HG02943 (cell line): ENCODE results near the gene RTL9.

ENCODE experiments used
- ATAC-seq: cut with Tn5 transposase; IDR thresholded peaks from one replicate; pipeline ENCODE4 v1.9.1; 2021; ENCODE audit warnings: mild to moderate bottlenecking, low read depth, moderate library complexity; ENCODE audit not compliant: unreplicated experiment

RTL9 gene

GRCh38 chrX:110341189-110342035, 17.2 kb upstream of the RTL9 start:
- no peak for ATAC-seq

- ATAC-seq: no peak
Observed at GRCh38 chrX:110346681-110347080, 12.0 kb upstream of the RTL9 start.

DNA sequence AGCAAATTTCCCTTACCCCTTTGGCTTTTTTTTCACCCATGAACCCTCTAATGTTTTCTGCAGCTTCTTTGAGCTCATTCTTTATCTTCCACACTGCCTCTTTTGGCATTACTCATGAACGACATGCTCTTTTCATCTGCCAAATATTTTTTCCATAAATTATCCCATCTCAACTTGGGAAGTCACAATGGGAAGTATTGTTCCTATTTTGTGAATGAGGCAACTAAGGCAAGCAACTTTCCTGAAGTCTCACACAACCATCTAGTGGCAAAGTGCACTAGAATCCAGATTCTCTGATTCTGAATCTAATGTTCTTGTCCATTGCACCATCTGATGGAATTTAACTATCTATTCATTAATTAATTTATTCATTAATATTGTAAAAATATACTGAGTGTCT, 625 bp downstream of the RTL9 start:
- no peak for ATAC-seq

DNA sequence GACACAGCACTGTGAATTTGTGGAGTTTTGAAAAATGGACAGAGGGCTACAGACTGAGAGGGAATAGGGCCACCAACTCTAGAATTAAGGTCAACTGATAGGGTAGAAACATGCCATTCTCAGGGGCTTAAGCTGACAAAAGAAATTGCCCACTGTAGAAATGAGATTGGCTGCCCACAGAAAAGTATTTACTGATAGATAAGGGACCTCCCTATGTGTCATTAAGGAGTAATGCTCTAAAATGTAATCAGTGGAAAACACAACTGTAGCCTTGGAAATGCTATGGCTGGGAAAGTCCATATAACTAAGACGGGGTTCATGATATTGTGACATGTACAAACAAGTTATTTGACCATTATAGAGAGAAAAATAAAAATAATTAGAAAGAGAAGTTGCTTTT, 4.6 kb downstream of the RTL9 start:
- no peak for ATAC-seq

DNA sequence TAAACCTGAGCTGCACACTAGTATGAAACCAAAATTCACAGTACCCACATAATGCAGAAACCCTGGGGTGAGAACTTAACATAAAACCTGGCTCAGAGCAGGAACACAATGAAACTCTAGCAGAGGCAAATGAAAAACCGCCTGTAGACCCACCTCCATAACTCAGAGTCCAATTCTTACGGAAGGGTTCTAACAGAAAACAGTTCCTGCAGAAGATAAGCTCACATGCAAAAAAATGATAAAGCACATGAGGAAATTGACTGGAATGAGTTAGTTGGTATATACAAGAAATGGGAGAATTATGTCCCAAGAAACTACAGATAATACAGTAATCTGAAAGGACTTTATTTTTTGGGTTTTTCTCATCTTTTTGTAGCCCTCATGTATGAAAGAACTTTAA, 14.7 kb downstream of the RTL9 start:
- ATAC-seq: no peak

GRCh38 chrX:110374559-110374958, 15.9 kb downstream of the RTL9 start:
- ATAC-seq: no peak

DNA sequence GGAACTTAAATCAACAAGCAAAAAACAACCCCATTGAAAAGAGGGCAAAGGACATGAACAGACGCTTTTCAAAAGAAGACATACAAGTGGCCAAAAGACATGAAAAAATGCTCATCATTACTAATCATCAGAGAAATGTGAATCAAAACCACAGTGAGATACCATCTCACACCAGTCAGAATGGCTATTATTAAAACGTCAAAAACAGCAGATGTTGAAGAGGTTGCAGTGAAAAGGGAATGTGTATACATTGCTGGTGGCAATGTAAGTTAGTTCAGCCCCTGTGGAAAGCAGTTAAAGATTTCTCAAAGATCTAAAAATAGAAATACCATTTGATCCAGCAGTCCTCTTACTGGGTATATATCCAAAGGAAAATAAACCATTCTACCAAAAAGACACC, 22.6 kb downstream of the RTL9 start:
- no peak for ATAC-seq

DNA sequence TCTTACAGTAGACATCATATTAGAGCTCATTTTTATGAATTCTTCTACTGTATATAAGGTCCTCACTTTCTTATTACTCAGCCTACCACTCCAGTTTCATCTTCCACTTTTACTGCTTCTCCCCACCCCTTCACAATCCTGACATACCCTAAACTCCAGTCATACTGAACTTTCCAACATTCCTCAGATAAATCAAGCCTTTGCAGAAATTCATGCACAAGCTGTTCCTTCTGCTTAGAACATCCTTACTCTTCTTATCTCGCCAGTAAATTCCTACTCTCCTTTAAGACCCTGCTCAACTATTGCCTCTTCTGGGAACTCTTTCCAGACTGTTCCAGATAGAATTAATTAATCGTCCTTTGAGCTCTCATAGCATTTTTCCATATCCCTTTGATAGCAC, 24.8 kb downstream of the RTL9 start:
- no peak for ATAC-seq

DNA sequence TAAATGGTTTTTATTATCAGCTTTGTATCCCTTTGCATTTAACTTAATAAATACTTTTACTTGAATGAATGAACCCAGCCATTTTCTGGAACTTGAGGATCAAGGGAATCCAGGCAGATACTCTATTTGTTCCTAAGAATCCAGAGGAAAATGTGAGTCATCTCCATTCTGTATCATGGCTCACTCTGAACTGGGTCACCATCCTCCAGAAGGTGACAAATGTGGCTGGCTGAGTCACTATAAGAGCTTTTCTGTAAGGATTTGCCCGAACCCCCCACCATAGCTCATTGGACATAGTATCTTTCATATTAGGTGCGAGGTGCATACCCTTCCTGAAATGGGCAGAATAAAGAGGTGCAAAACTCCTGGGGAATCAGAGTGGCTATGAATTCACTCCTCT, 25.8 kb downstream of the RTL9 start:
- ATAC-seq: no peak

GRCh38 chrX:110389570-110389969, 30.9 kb downstream of the RTL9 start:
- no peak for ATAC-seq

- no peak for ATAC-seq
Observed at GRCh38 chrX:110391086-110391485, 32.4 kb downstream of the RTL9 start.

DNA sequence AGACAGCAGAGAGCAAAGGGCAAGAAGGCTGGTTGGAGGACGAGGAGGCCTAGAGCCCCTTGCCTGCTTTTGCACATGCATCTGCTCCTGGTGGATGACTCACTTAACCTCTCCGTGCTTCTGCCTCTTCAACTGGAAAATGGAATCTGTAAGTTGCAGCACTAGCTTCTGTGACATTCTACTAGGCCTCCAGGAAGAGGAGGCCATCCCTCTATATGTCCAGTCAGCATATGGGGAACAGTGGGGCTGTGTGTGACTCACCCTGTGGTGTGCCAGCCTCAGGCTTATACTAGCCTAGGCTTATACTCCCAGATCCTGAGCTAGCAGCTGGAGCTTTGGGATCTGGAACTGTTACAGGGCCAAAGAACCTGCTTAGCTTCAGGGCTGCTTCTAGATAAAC, 36.0 kb downstream of the RTL9 start:
- ATAC-seq: no peak

- no peak for ATAC-seq
Observed at GRCh38 chrX:110395877-110396276, 37.2 kb downstream of the RTL9 start.

DNA sequence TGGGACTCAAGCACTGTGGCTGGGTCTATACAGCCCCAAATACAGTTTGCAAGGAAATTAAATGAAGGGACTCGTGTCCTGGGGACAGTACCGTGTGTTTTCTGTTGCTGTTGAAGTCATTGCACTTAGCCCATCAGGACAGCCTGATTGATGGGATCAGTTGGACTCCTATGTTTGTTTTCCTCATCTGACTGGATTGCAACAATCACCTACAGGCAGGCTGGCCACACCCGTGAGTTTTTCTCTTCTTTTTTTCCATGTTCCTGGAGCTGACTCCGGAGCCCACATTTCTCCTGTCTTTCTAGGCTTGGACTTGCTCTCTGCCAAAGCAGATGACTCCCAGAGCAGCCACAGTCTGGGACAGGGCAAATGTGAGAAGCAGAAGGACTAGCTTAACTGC, 38.1 kb downstream of the RTL9 start:
- no peak for ATAC-seq

DNA sequence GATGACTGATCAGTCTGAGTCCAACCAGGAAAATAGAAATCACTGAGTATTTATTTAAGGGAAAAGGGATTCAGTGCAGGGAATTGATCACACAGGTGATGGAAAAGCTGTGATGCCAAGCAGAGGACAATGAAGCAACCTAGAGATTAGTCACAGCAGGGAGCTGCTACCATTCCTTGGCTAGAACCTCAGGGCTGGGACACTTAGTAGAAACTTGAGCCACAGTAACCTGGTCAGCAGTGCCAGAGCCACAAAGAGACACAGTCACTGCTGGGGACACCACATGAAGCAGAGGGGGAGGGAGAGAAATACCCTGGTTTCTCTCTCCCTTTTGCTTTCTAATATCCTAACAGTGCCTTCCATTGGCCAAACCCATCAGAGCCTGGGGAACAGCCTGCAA, 38.7 kb downstream of the RTL9 start:
- ATAC-seq: no peak

DNA sequence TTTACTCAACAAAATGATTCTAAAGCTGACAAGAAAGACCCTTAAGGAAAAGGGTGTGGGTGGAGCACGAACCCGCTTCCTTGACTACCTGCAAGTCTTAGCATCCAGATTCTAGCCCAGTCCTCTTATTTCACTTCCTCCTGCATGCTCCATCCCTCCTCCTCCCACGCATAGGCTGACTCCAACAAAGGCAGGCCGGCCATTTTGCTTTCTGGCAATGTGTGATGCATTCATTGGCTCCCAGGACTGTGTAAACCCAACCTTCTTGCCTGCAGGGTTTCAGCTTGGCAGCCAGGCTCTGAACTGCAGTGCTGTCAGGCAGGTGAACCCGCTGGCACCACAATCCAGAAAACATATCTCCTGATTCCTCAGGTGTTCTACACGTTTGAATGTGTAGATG, 39.3 kb downstream of the RTL9 start:
- ATAC-seq: no peak

DNA sequence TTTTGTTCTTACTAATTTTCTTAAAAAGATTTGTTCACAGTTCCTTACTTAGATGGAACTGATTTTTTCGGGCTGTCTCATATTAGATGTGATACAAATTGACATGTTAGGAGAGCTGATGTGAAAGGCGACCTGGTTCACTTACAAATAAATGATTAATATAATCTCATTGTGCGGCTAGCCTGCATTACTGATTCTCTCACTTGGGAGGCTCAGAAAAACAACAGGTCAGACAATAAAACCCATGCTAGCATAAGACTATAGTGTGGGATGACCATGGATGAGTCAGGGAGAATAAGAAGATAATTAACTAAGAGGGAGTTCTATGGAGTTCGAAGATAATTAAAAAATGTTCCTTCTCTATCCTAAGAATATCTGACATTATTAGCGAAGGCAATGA, 40.8 kb downstream of the RTL9 start:
- no peak for ATAC-seq

DNA sequence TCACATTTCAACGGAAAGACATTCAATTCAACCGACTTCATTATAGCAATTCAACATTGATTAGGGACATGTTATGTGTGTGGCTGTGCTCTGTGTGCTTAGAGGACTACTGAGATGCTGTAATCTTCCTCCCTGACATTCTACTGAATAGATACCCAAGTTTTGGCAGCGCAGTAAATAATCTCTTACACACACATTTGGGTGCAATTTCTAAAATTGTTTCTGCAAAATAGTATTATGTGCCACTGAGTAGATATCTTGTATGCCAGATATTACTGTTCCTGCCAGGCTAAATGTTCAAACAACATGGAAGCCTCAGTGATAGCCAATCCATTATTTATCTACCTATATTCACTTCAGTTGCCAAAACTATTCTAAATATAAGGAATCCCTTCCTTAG, 41.3 kb downstream of the RTL9 start:
- ATAC-seq: no peak

GRCh38 chrX:110401135-110401534, 42.5 kb downstream of the RTL9 start:
- ATAC-seq: no peak

GRCh38 chrX:110402091-110402849, 43.6 kb downstream of the RTL9 start:
- ATAC-seq: no peak

DNA sequence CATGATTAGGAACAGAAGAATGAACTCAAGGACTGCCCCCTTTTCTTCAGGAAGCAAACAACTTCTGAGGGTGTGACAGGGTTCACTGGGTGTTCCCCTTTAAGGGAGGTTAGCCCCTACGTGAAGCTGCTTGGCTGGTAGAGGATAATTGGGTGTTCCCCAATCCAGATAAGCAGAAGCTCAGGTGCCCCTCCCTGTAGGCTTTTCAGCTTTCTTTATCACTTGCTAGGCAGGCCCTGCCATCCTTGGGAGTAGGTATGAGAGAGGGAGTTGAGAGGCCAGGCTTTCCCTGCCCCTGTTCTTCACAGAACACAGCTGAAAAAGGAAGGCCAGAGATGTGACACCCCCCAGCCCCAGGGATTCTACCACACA, 44.2 kb downstream of the RTL9 start:
- ATAC-seq: no peak
